GM12878 (cell line): ENCODE data around the gene C1QB. TPM values are rescaled to one million over a fixed set of nuclear protein-coding genes. Genes with fewer than 3 reads are reported as not detected.

ENCODE experiments used
- ATAC-seq: fragments of 200-7000 bp; cut with Tn5 transposase; 3 replicates; pipeline ENCODE4 v1.9.1; 2020; ENCODE audit warnings: mild to moderate bottlenecking, moderate library complexity
- BruUV-seq: library from RNA; stranded (reverse); fragments of 400-500 nt; replicated peaks from 2 replicates; lab custom pipeline; 2021; lab: Mats Ljungman, UMichigan
- CTCF ChIA-PET: fragments of 300-600 bp; sonication (Branson Sonifier 250); formaldehyde crosslinking; extraction: SDS; loops from one replicate; lab custom pipeline; 2021; ENCODE audit warnings: inconsistent platforms; lab: Yijun Ruan, JAX
- POLR2A ChIA-PET: fragments of 350-600 bp; formaldehyde crosslinking; extraction: SDS; loops from one replicate; lab custom pipeline; 2021; ENCODE audit warnings: inconsistent platforms; lab: Charles Lee
- RAD21 ChIA-PET: fragments of 300-600 bp; sonication (Branson Sonifier 250); formaldehyde crosslinking; loops from one replicate; lab custom pipeline; 2023; ENCODE audit warnings: antibody characterized with exemption; ENCODE audit not compliant: unreplicated experiment; lab: Charles Lee
- SMC1A ChIA-PET: fragments of 300-600 bp; sonication (Branson Sonifier 250); formaldehyde crosslinking; loops from one replicate; lab custom pipeline; 2023; ENCODE audit not compliant: unreplicated experiment, uncharacterized antibody; lab: Charles Lee
- DNase-seq: peaks from one replicate; pipeline ENCODE4 v3.0.0-alpha.2; 2011; ENCODE audit warnings: low read depth, low spot score
- FAIRE-seq: peaks from 3 replicates; lab custom pipeline; 2011; peaks lifted over from hg19 to GRCh38; lab: Jason Lieb, UNC
- H2AFZ ChIP-seq: 2 replicates; pipeline ENCODE4 v1.6.0; 2011; ENCODE audit warnings: low read depth, low read length, control low read depth; ENCODE audit not compliant: control insufficient read depth
- H3K27ac ChIP-seq: 2 replicates; pipeline ENCODE4 v1.5.1; 2011; ENCODE audit warnings: control low read depth; ENCODE audit not compliant: control insufficient read depth, insufficient read depth
- H3K27me3 ChIP-seq, 2 experiments: replicated peaks in 1 of 2; 2 replicates each; pipeline versions ENCODE4 v1.6.0 to v1.6.1; 2011; ENCODE audit warnings: low read length in 1 of 2; ENCODE audit not compliant: control insufficient read depth in 2 of 2, insufficient read depth in 2 of 2
- H3K36me3 ChIP-seq, 2 experiments: 2 replicates each; pipeline ENCODE4 v1.5.1; 2011; ENCODE audit warnings: low read length in 1 of 2; ENCODE audit not compliant: control insufficient read depth in 2 of 2, insufficient read depth in 2 of 2
- H3K4me1 ChIP-seq: 2 replicates; pipeline ENCODE4 v1.6.1; 2011; ENCODE audit warnings: mild to moderate bottlenecking, low read length, moderate library complexity, mixed read lengths; ENCODE audit not compliant: control insufficient read depth, insufficient read depth
- H3K4me2 ChIP-seq: 2 replicates; pipeline ENCODE4 v1.6.0; 2011; ENCODE audit warnings: control low read depth; ENCODE audit not compliant: control insufficient read depth, insufficient read depth
- H3K4me3 ChIP-seq: fragments of 200-600 bp; sonication (generic); 2 replicates; pipeline ENCODE4 v1.5.1; 2016
- H3K79me2 ChIP-seq: 2 replicates; pipeline ENCODE4 v1.6.0; 2011; ENCODE audit warnings: low read length; ENCODE audit not compliant: control insufficient read depth, insufficient read depth
- H3K9ac ChIP-seq: 2 replicates; pipeline ENCODE4 v1.8.0; 2011; ENCODE audit warnings: low read length, control low read depth, mixed read lengths; ENCODE audit not compliant: control insufficient read depth, insufficient read depth
- H3K9me3 ChIP-seq: replicated peaks from 3 replicates; pipeline ENCODE4 v1.5.1; 2011; ENCODE audit warnings: mild to moderate bottlenecking, low read length; ENCODE audit not compliant: control insufficient read depth, insufficient read depth
- H4K20me1 ChIP-seq: 2 replicates; pipeline ENCODE4 v1.6.0; 2011; ENCODE audit not compliant: control insufficient read depth, insufficient read depth
- BACH1 ChIP-seq: fragments of 450-650 bp; IDR thresholded peaks from 2 replicates; pipeline ENCODE4 v1.6.1; 2017; ENCODE audit warnings: mild to moderate bottlenecking, borderline replicate concordance
- CEBPZ ChIP-seq: fragments of 150-350 bp; IDR thresholded peaks from 2 replicates; pipeline ENCODE4 v1.6.1; 2016; ENCODE audit warnings: low read depth, low read length
- CREM ChIP-seq: IDR thresholded peaks from 2 replicates; pipeline ENCODE4 v1.6.1; 2014; ENCODE audit warnings: antibody characterized with exemption, low read depth
- ESRRA ChIP-seq: IDR thresholded peaks from 2 replicates; pipeline ENCODE4 v1.6.1; 2012; ENCODE audit warnings: mild to moderate bottlenecking, low read length, improper control_type of control experiment
- HCFC1 ChIP-seq: fragments of 150-350 bp; IDR thresholded peaks from 2 replicates; pipeline ENCODE4 v1.6.1; 2014; ENCODE audit warnings: low read length
- HDAC2 ChIP-seq: fragments of 200-600 bp; sonication (generic); IDR thresholded peaks from 2 replicates; pipeline ENCODE4 v1.6.1; 2017
- HDAC6 ChIP-seq: fragments of 200-600 bp; sonication (generic); IDR thresholded peaks from one replicate; pipeline ENCODE4 v1.8.0; 2017; ENCODE audit warnings: antibody characterized with exemption; ENCODE audit not compliant: unreplicated experiment
- KDM1A ChIP-seq: fragments of 200-600 bp; sonication (generic); IDR thresholded peaks from 2 replicates; pipeline ENCODE4 v1.6.1; 2016; ENCODE audit warnings: borderline replicate concordance
- LARP7 ChIP-seq: fragments of 450-650 bp; IDR thresholded peaks from 2 replicates; pipeline ENCODE4 v1.6.1; 2017; ENCODE audit warnings: mild to moderate bottlenecking
- MXI1 ChIP-seq: fragments of 150-350 bp; IDR thresholded peaks from 2 replicates; pipeline ENCODE4 v1.6.1; 2011; ENCODE audit warnings: low read depth, mild to moderate bottlenecking, inconsistent platforms, low read length, improper control_type of control experiment
- RAD51 ChIP-seq: fragments of 450-650 bp; IDR thresholded peaks from 2 replicates; pipeline ENCODE4 v1.6.1; 2016; ENCODE audit warnings: moderate library complexity, mild to moderate bottlenecking, inconsistent platforms
- SMARCA5 ChIP-seq: fragments of 450-650 bp; IDR thresholded peaks from 2 replicates; pipeline ENCODE4 v1.6.1; 2017; ENCODE audit warnings: mild to moderate bottlenecking
- SMC3 ChIP-seq: IDR thresholded peaks from 2 replicates; pipeline ENCODE4 v1.6.1; 2011; ENCODE audit warnings: low read length, improper control_type of control experiment, borderline replicate concordance
- SP1 ChIP-seq: IDR thresholded peaks from one replicate; pipeline ENCODE4 v1.6.1; 2011; ENCODE audit warnings: low read depth, low read length
- TAF1 ChIP-seq: IDR thresholded peaks from 2 replicates; pipeline ENCODE4 v1.6.1; 2011; ENCODE audit warnings: mild to moderate bottlenecking, low read depth, low read length, borderline replicate concordance
- ZBED1 ChIP-seq: IDR thresholded peaks from 2 replicates; pipeline ENCODE4 v1.6.1; 2016; ENCODE audit warnings: borderline replicate concordance
- WGBS: methylation state at CpG from one replicate; pipeline ENCODE4 v1.1.6; 2016; ENCODE audit warnings: low lambda C conversion rate; ENCODE audit not compliant: insufficient replicate concordance, insufficient coverage; ENCODE audit errors: missing lambda C conversion rate; 5-methylcytosine and 5-hydroxymethylcytosine counted together
- in situ Hi-C: fragments of 300-500 bp; cut with MboI; formaldehyde crosslinking; loops from 9 replicates; pipeline ENCODE4 v1.14.3; 2018; ENCODE audit warnings: mixed read lengths
- intact Hi-C: fragments of 100-400 bp; cut with micrococcal nuclease; formaldehyde crosslinking; loops from one replicate; pipeline ENCODE4 v1.14.2; 2022; ENCODE audit not compliant: unreplicated experiment
- polyA plus RNA-seq, 11 experiments: library from polyadenylated mRNA; depleted of rRNA in 4 of 11; unstranded in 6 of 11; stranded (reverse) in 5 of 11; fragments of >200 nt; fragmentation: Nextera tagmentation in 4 of 11; fragmentation: Illumina TruSeq in 1 of 11; extraction: Ambion mirVana in 4 of 11; extraction: Trizol in 1 of 11; gene quantifications; 1 replicate in 1 of 11; 2 replicates in 10 of 11; pipeline versions ENCODE4 v1.2.1 to v1.2.3, GENCODE V29; 2011 to 2016; ENCODE audit warnings: inconsistent platforms in 2 of 11, missing spikeins in 2 of 11, low read depth in 1 of 11
- total RNA-seq, 4 experiments: library from RNA; depleted of rRNA in 3 of 4; stranded (reverse); fragments of >200 nt in 3 of 4; fragmentation: Illumina TruSeq in 1 of 4; extraction: Trizol in 1 of 4; gene quantifications; 2 replicates each; pipeline versions ENCODE4 v1.2.1 to v1.2.3, GENCODE V29; 2013 to 2021

Gene C1QB
- total and polyA plus RNA-seq, 10 of the 15 experiments (the other 5 are each of a cell fraction or from before 2014, with no cell fraction given) = 0.62 TPM; not detected in 9

DNA sequence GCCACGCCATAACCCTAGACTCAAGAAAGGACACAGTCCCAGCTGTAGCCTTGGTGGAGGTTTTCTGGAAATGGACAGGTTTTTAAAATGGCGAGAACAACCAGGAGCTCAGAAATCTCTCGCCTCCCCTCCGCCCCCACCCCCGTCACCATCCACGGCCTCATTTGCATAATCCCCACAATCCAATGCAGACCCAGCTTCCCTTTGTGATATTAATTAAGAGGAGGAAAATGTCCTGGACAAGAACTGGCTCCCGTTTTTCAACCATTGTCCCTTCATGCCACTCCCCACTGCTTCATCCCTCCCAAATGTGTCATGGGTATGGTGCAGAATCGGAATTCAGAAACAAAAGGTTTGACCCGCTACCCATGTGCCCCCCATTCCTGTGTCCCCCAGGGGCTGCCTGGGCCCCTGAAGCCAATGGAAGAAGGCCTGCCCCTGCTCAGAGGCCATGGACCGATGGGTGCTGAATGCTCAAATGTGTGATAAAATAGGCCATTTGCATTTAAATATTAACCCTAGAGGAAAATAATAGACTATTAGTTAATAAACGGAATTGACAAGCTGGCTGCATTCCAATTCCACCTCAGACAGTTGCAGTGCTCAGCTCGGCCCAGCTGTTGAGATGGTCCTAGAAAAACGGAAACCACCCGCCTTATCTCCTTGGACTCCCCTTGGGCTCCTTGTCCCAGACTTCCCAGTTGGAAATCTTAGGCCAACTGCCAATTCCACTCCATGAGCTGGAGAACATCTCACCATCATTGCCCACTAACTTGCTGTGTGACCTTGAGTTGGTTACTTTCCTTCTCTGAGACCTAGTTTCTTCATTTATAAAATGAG, 46.9 kb downstream of the C1QB start (continued):
- TF ChIP-seq HCFC1 = no peak

DNA sequence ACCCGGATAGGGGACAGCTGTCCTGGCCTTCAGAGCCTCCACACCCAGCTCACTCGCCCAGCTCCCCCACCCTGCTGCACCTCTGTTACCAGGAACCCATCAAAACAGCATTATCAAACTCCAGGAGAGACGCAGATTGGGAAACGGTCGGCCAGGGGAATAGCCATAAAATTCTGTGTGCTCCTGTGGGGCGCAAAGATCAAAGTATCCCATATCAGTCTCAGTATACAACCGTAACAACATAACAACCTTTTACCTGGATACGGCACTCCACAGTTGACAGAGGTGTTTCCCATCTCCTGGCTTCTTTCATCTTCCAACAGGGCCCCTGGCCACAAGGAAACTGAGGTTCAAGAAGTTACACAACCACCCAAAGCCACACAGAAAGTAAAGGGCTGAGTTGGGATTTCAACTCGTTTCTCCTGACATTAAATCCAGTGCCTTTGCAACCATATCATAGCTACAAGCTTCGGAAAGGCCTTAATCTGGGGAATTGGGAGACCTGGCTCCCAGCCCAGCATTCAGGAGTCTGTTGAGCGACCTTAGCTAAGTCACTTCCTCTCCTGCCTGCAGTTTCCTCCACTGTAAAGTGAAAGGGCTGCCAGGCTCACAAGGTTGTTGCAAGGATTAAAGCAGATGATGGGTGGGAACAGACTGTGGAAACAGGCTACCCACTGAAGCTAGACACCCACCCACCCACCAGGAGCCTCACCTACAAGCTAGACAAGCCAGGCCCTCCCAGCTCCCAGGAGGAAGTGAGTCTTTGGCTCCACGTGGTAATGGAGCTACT, 49.5 kb downstream of the C1QB start:
- Histone ChIP-seq H3K79me2 (no peaks in the 10 kb centered on the region), H3K9ac (no peak overlapping the region), H2AFZ (no peak overlapping the region), H3K27me3 (no peaks in the 10 kb centered on the region), H4K20me1 (no peaks in the 10 kb centered on the region), H3K4me3 (no peak overlapping the region), H3K9me3 (no peaks in the 10 kb centered on the region), H3K36me3 (no peaks in the 10 kb centered on the region), H3K4me2 (no peak overlapping the region), H3K27ac (no peak overlapping the region), H3K4me1 (no peaks in the 10 kb centered on the region)
- RAD21 ChIA-PET = interaction anchor here (1.6 to 3.2 kb wide), 2 partner anchors 159 to 165 kb away, joined by 4 to 20 read pairs; no protein-coding TSS in a partner anchor
- POLR2A ChIA-PET = no interaction called here
- BruUV-seq = no TSS peak
- TF ChIP-seq LARP7 (no peak), HDAC6 (no peak), ESRRA (no peak), TAF1 (no peak), SMARCA5 (no peak), BACH1 (no peak), SP1 (no peak), MXI1 (no peak), RAD51 (no peak), ZBED1 (no peak), CEBPZ (no peak), CREM (no peak), HDAC2 (no peak), SMC3 (no peak), KDM1A (no peak)
- no peak for FAIRE-seq
- WGBS = 26% methylated on average over 12 of the region's 12 CpGs
- no peak for ATAC-seq
- CTCF ChIA-PET = interaction anchor here (0.8 to 5.1 kb wide), 11 partner anchors 16 to 262 kb away, joined by 3 to 47 read pairs (median 4); no protein-coding TSS in a partner anchor
- no peak for DNase-seq
- SMC1A ChIA-PET = interaction anchor here (1.1 to 1.9 kb wide), 2 partner anchors 146 to 262 kb away, joined by 3 to 4 read pairs; no protein-coding TSS in a partner anchor
- in situ Hi-C loops = loop anchor here (10.0 kb wide), 1 partner anchor 182 kb away; no protein-coding TSS in a partner anchor
- intact Hi-C loops = no loop called here
